GM23338 (cell line): ENCODE results near the gene RAD51B. TPM values are rescaled to one million over a fixed set of nuclear protein-coding genes. Genes with fewer than 3 reads are reported as not detected.

ENCODE experiments used
- ATAC-seq: fragments of 200-7000 bp; cut with Tn5 transposase; 3 replicates; pipeline ENCODE4 v1.9.1; 2020
- DNase-seq: peaks from one replicate; pipeline ENCODE4 v3.0.0-alpha.2; 2015; ENCODE audit warnings: low spot score
- H2AFZ ChIP-seq: fragments of 200-600 bp; sonication (generic); 2 replicates; pipeline ENCODE4 v1.8.0; 2016; ENCODE audit warnings: antibody characterized with exemption, mild to moderate bottlenecking, moderate library complexity
- H3F3A ChIP-seq: fragments of 200-600 bp; sonication (generic); replicated peaks from 2 replicates; pipeline ENCODE4 v1.8.0; 2017; ENCODE audit warnings: antibody characterized with exemption, mixed run types, low read depth
- H3K27ac ChIP-seq: fragments of 200-600 bp; sonication (generic); 2 replicates; pipeline ENCODE4 v1.6.1; 2016; ENCODE audit warnings: low read depth
- H3K27me3 ChIP-seq: fragments of 200-600 bp; sonication (generic); 2 replicates; pipeline ENCODE4 v1.8.0; 2016; ENCODE audit warnings: mild to moderate bottlenecking, mixed run types, moderate library complexity; ENCODE audit not compliant: insufficient read depth
- H3K36me3 ChIP-seq: fragments of 200-600 bp; sonication (generic); 2 replicates; pipeline ENCODE4 v1.8.0; 2016; ENCODE audit warnings: mild to moderate bottlenecking; ENCODE audit not compliant: insufficient read depth
- H3K4me1 ChIP-seq: fragments of 200-600 bp; sonication (generic); 2 replicates; pipeline ENCODE4 v1.8.0; 2016; ENCODE audit warnings: mild to moderate bottlenecking, moderate library complexity; ENCODE audit not compliant: insufficient read depth
- H3K4me2 ChIP-seq: fragments of 200-600 bp; sonication (generic); 2 replicates; pipeline ENCODE4 v1.7.1; 2017; ENCODE audit warnings: mixed run types
- H3K4me3 ChIP-seq: fragments of 200-600 bp; sonication (generic); 2 replicates; pipeline ENCODE4 v1.6.1; 2016; ENCODE audit warnings: mixed run types
- H3K79me2 ChIP-seq: fragments of 200-600 bp; sonication (generic); replicated peaks from 2 replicates; pipeline ENCODE4 v1.8.0; 2017; ENCODE audit warnings: mild to moderate bottlenecking; ENCODE audit not compliant: insufficient read depth
- H3K9me2 ChIP-seq: fragments of 200-600 bp; sonication (generic); 2 replicates; pipeline ENCODE4 v1.8.0; 2017; ENCODE audit not compliant: insufficient read depth
- H4K20me1 ChIP-seq: fragments of 200-600 bp; sonication (generic); replicated peaks from 2 replicates; pipeline ENCODE4 v1.8.0; 2017; ENCODE audit warnings: mild to moderate bottlenecking; ENCODE audit not compliant: insufficient read depth
- H3K27ac Mint-ChIP-seq: 2 replicates; pipeline ENCODE4 v1.8.0; 2020; ENCODE audit warnings: inconsistent platforms, mild to moderate bottlenecking, moderate library complexity, mixed read lengths
- H3K27me3 Mint-ChIP-seq: 3 replicates; pipeline ENCODE4 v1.8.0; 2022; ENCODE audit warnings: low read depth, mild to moderate bottlenecking, moderate library complexity, mixed read lengths, inconsistent platforms; ENCODE audit not compliant: insufficient read depth, poor library complexity
- H3K36me3 Mint-ChIP-seq: 3 replicates; pipeline ENCODE4 v1.8.0; 2021; ENCODE audit warnings: low read depth, mild to moderate bottlenecking, inconsistent platforms, moderate library complexity, mixed read lengths
- H3K4me1 Mint-ChIP-seq: 3 replicates; pipeline ENCODE4 v1.8.0; 2020; ENCODE audit warnings: mild to moderate bottlenecking, inconsistent platforms, mixed read lengths
- H3K4me3 Mint-ChIP-seq: 3 replicates; pipeline ENCODE4 v1.8.0; 2021; ENCODE audit warnings: moderate library complexity, mild to moderate bottlenecking, inconsistent platforms, mixed read lengths
- H3K9me3 Mint-ChIP-seq: 3 replicates; pipeline ENCODE4 v1.8.0; 2020; ENCODE audit warnings: moderate library complexity, mild to moderate bottlenecking, inconsistent platforms, mixed read lengths
- CTCF ChIP-seq, 2 experiments: fragments of 200-600 bp in 1 of 2; sonication (generic) in 1 of 2; conservative IDR thresholded peaks; 2 replicates each; pipeline versions ENCODE4 v1.5.1 to v1.6.1; 2016 to 2017; ENCODE audit warnings: antibody characterized with exemption in 2 of 2, low read depth in 2 of 2, mild to moderate bottlenecking in 2 of 2, moderate library complexity in 1 of 2
- ETS1 ChIP-seq: IDR thresholded peaks from 2 replicates; pipeline ENCODE4 v1.6.1; 2016; ENCODE audit warnings: antibody characterized with exemption
- EZH2 ChIP-seq: fragments of 200-600 bp; sonication (generic); IDR thresholded peaks from one replicate; pipeline ENCODE4 v1.8.0; 2017; ENCODE audit warnings: antibody characterized with exemption, mild to moderate bottlenecking, low read depth; ENCODE audit not compliant: unreplicated experiment
- EZH2phosphoT487 ChIP-seq: fragments of 200-600 bp; sonication (generic); IDR thresholded peaks from one replicate; pipeline ENCODE4 v1.8.1; 2018; ENCODE audit warnings: antibody characterized with exemption; ENCODE audit not compliant: unreplicated experiment
- JUNB ChIP-seq: IDR thresholded peaks from one replicate; pipeline ENCODE4 v1.6.1; 2016; ENCODE audit warnings: antibody characterized with exemption; ENCODE audit not compliant: unreplicated experiment
- NANOG ChIP-seq: IDR thresholded peaks from 2 replicates; pipeline ENCODE4 v1.6.1; 2016; ENCODE audit warnings: antibody characterized with exemption, borderline replicate concordance
- POLR2AphosphoS5 ChIP-seq: IDR thresholded peaks from 2 replicates; pipeline ENCODE4 v1.6.1; 2016; ENCODE audit warnings: antibody characterized with exemption, low read depth
- REST ChIP-seq: IDR thresholded peaks from one replicate; pipeline ENCODE4 v1.6.1; 2018; ENCODE audit warnings: antibody characterized with exemption; ENCODE audit not compliant: unreplicated experiment
- STAT1 ChIP-seq: IDR thresholded peaks from one replicate; pipeline ENCODE4 v1.6.1; 2016; ENCODE audit warnings: antibody characterized with exemption; ENCODE audit not compliant: unreplicated experiment
- ZNF114 ChIP-seq: fragments of 250-450 bp; sonication (Bioruptor Pico); IDR thresholded peaks from 2 replicates; pipeline ENCODE4 v1.5.0; 2020; ENCODE audit warnings: mild to moderate bottlenecking, moderate library complexity
- ZNF331 ChIP-seq: fragments of 250-450 bp; sonication (Bioruptor Pico); IDR thresholded peaks from 2 replicates; pipeline ENCODE4 v1.5.0; 2020; ENCODE audit warnings: low read depth, mild to moderate bottlenecking, moderate library complexity
- ZNF462 ChIP-seq: fragments of 250-450 bp; sonication (Bioruptor Pico); IDR thresholded peaks from 2 replicates; pipeline ENCODE4 v1.5.0; 2020; ENCODE audit warnings: mild to moderate bottlenecking, moderate library complexity
- polyA plus RNA-seq: library from polyadenylated mRNA; unstranded; fragments of >200 nt; fragmentation: Nextera tagmentation; extraction: Ambion mirVana; gene quantifications from 2 replicates; pipeline ENCODE4 v1.2.1, GENCODE V29; 2016
- total RNA-seq: library from RNA; depleted of rRNA; stranded (reverse); fragments of >200 nt; shearing (Covaris generic); gene quantifications from 2 replicates; pipeline ENCODE4 v1.2.3, GENCODE V29; 2014

Gene RAD51B
- total and polyA plus RNA-seq, 2 experiments from 2014 or later = 15.7 to 29.1 TPM

GRCh38 chr14:68608574-68608962 is 789.0 kb downstream of the RAD51B start (continued):
- TF ChIP-seq ETS1 (no peak), POLR2AphosphoS5 (no peak), STAT1 (no peak), CTCF (conservative IDR thresholded peaks at IDR 0.05; ENCODE audit: low read depth in 2 of 2) (no peak), ZNF331 (CRISPR knock-in tag) (no peak), NANOG (no peak)

GRCh38 chr14:68609012-68609411 is 789.4 kb downstream of the RAD51B start:
- no peak for DNase-seq
- ATAC-seq = no peak
- Mint-ChIP-seq H3K27ac (no peak overlapping the region), H3K9me3 (peaks cover 19% of the 10 kb centered on the region), H3K4me1 (peaks cover 15% of the 10 kb centered on the region), H3K4me3 (no peak overlapping the region), H3K36me3 (peaks cover 7% of the 10 kb centered on the region), H3K27me3 (no peaks in the 10 kb centered on the region)
- Histone ChIP-seq H3K9me2 (no peaks in the 10 kb centered on the region), H3K4me1 (peaks cover 10% of the 10 kb centered on the region; the same call in 1 of the 2 replicates), H4K20me1 (no peaks in the 10 kb centered on the region), H3K79me2 (no peaks in the 10 kb centered on the region), H3K4me3 (no peak overlapping the region), H3K27me3 (no peaks in the 10 kb centered on the region), H3K27ac (no peak overlapping the region), H3K4me2 (no peak overlapping the region), H3F3A (no peaks in the 10 kb centered on the region), H3K36me3 (no peaks in the 10 kb centered on the region), H2AFZ (no peak overlapping the region)
- TF ChIP-seq ZNF462 (CRISPR knock-in tag) = no peak
- TF ChIP-seq JUNB = no peak
- no peak for TF ChIP-seq REST
- no peak for TF ChIP-seq EZH2
- TF ChIP-seq ETS1 = no peak
- no peak for TF ChIP-seq NANOG
- no peak for TF ChIP-seq ZNF114 (CRISPR knock-in tag)
- no peak for TF ChIP-seq EZH2phosphoT487
- TF ChIP-seq POLR2AphosphoS5 = no peak
